ENCODE measurements around the gene FBXL2. TPM values are rescaled to one million over a fixed set of nuclear protein-coding genes. Genes with fewer than 3 reads are reported as not detected.

The FBXL2 gene
- total RNA-seq, 1 experiment from 2014 or later: 15.8 TPM

DNA sequence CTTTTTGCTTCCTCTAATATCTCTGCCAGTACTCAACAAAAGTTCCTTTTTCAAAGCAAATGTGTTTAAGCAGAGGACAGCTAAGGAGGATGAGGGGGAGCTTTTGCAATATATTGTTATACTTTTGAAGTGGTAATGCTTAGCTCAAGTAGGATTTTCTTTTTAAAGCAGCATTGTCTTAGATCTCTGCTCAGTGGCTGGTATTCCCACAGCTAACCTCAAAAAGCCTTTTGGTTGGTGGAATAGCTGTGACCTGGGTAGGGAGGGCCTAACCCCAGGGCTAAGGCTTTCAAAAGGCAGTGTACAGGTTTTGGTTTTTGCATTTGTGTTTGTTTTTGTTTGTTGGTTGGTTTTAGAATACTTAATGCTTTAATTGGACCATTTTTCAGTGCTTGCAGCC lies 86.8 kb downstream of the FBXL2 start:
- Histone ChIP-seq H3K4me3 (no peak overlapping the region), H3K27ac (no peak overlapping the region), H3K9me3 (ENCODE audit: insufficient read depth, low read depth) (no peaks in the 10 kb centered on the region), H3K4me1 (replicated peaks; ENCODE audit: insufficient read depth) (peaks cover 20% of the 10 kb centered on the region), H4K20me1 (ENCODE audit: insufficient read depth) (no peaks in the 10 kb centered on the region), H3K79me2 (ENCODE audit: low read depth) (no peaks in the 10 kb centered on the region), H3K27me3 (ENCODE audit: insufficient read depth, low read depth) (no peaks in the 10 kb centered on the region), H3F3A (ENCODE audit: insufficient read depth, low read depth) (peaks cover 11% of the 10 kb centered on the region; the same call in 1 of the 2 replicates), H3K4me2 (no peak overlapping the region), H3K36me3 (ENCODE audit: low read depth) (no peaks in the 10 kb centered on the region), H3K9me2 (ENCODE audit: insufficient read depth) (no peaks in the 10 kb centered on the region), H2AFZ (no peak overlapping the region)
- CTCF ChIA-PET: interaction anchor here (1.2 kb wide), 1 partner anchor 9 kb away, joined by 3 read pairs; no protein-coding TSS in a partner anchor
- no peak for DNase-seq
- intact Hi-C loops (cut with micrococcal nuclease; ENCODE audit: unreplicated experiment): no loop called here
- TF ChIP-seq, protein P1, sequence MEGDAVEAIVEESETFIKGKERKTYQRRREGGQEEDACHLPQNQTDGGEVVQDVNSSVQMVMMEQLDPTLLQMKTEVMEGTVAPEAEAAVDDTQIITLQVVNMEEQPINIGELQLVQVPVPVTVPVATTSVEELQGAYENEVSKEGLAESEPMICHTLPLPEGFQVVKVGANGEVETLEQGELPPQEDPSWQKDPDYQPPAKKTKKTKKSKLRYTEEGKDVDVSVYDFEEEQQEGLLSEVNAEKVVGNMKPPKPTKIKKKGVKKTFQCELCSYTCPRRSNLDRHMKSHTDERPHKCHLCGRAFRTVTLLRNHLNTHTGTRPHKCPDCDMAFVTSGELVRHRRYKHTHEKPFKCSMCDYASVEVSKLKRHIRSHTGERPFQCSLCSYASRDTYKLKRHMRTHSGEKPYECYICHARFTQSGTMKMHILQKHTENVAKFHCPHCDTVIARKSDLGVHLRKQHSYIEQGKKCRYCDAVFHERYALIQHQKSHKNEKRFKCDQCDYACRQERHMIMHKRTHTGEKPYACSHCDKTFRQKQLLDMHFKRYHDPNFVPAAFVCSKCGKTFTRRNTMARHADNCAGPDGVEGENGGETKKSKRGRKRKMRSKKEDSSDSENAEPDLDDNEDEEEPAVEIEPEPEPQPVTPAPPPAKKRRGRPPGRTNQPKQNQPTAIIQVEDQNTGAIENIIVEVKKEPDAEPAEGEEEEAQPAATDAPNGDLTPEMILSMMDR (conservative IDR thresholded peaks at IDR 0.05): no peak
- no peak for TF ChIP-seq EZH2 (IDR thresholded peaks at IDR 0.05; ENCODE audit: low read depth)
- BruUV-seq (replicated peaks): no TSS peak
- POLR2A ChIA-PET (ENCODE audit: unreplicated experiment): no interaction called here

DNA sequence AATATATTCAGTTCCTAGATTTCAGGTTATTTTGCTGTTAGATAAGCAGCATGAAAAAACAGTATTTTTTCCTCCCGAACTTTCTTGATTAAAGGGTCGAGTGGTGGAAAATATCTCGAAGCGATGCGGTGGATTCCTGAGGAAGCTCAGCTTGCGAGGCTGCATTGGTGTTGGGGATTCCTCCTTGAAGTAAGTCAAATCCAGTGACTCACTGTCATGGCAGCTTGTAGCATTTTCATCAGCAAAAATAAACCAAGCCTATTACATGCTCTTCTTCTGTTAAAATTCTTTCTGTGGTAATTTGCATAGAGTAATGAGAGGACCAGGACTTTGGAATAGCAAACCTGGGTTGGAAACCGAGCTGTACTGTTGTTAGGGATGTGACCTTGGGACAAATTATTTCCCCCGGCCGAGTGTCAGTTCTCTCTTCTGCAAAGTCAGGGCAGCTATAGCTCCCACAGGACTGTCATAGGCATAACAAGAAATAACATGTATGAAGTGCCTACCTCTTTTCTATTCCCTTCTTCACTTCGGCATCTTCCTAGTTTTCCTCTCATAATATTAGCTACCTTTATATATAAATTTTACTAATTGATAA lies 87.4 kb downstream of the FBXL2 start:
- H3K4me3 ChIP-seq: no peak overlapping the region
- no peaks in the 10 kb centered on the region for H3K79me2 ChIP-seq (ENCODE audit: low read depth)
- no TSS peak for BruUV-seq (replicated peaks)
- H3F3A ChIP-seq (ENCODE audit: insufficient read depth, low read depth): peaks cover 7% of the 10 kb centered on the region; the same call in 1 of the 2 replicates
- no peak for DNase-seq
- no peak overlapping the region for H3K27ac ChIP-seq
- peaks cover 15% of the 10 kb centered on the region for H3K4me1 ChIP-seq (replicated peaks; ENCODE audit: insufficient read depth)
- H2AFZ ChIP-seq: no peak overlapping the region
- no peak overlapping the region for H3K4me2 ChIP-seq
- H3K36me3 ChIP-seq (ENCODE audit: low read depth): no peaks in the 10 kb centered on the region
- no peaks in the 10 kb centered on the region for H3K9me2 ChIP-seq (ENCODE audit: insufficient read depth)
- no peaks in the 10 kb centered on the region for H3K27me3 ChIP-seq (ENCODE audit: insufficient read depth, low read depth)
- TF ChIP-seq EZH2 (IDR thresholded peaks at IDR 0.05; ENCODE audit: low read depth): no peak
- TF ChIP-seq, protein P1 (conservative IDR thresholded peaks at IDR 0.05): no peak
- H4K20me1 ChIP-seq (ENCODE audit: insufficient read depth): no peaks in the 10 kb centered on the region
- POLR2A ChIA-PET (ENCODE audit: unreplicated experiment): no interaction called here
- CTCF ChIA-PET: interaction anchor here (1.2 kb wide), 1 partner anchor 8 kb away, joined by 3 read pairs; no protein-coding TSS in a partner anchor
- H3K9me3 ChIP-seq (ENCODE audit: insufficient read depth, low read depth): no peaks in the 10 kb centered on the region
- intact Hi-C loops (cut with micrococcal nuclease; ENCODE audit: unreplicated experiment): no loop called here

DNA sequence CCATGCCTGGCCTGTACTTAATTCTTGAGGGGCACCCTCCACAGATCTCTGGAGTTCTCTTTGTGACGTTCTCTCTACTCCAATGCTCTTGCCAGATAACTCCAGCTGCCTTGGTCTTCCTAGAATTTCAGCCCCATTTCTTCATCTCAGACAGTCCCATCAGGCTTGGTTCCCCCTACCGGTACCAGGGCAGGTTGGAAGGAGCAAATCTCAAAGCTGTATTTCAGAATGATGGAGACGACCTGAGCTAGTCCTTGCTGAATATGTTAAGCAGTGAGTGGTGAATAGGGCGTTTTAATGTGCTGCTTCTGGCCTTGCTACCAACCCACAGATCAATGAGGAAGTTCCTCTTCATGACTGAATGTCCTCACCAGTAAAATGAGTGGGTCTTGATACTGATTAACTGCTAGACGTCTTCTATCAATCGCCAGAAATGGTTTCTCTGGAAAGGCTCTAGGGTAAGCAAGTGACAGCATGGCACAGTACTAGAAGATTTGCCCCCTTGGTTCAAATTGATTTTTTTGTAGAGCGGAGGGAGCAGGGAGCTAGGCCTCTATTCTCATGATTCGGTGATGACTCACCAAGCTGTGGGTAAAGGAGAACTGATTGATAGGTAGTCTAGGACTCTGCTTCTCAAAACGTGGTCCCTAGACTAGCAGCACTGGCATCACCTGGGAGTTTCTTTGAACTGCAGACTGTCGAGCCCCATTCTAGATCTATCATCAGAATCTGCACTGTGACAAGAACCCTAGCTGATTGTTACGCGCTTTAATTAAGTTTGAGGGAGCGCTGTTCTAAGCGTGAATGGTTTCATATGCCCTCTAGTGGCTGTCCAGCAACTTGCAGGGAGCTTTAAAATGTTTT lies 95.2 kb downstream of the FBXL2 start:
- H3K4me3 ChIP-seq: no peak overlapping the region
- H3K79me2 ChIP-seq (ENCODE audit: low read depth): no peaks in the 10 kb centered on the region
- H3K27ac ChIP-seq: no peak overlapping the region
- peak in 1 of 2 experiments; percentile 34 for DNase-seq
- intact Hi-C loops (cut with micrococcal nuclease; ENCODE audit: unreplicated experiment): loop anchor here (1.0 to 10.0 kb wide), 5 partner anchors 95 to 425 kb away; partner anchors contain the start of gene FBXL2
- BruUV-seq (replicated peaks): no TSS peak
- no peaks in the 10 kb centered on the region for H3K36me3 ChIP-seq (ENCODE audit: low read depth)
- H3K4me2 ChIP-seq: no peak overlapping the region
- no peaks in the 10 kb centered on the region for H3K9me3 ChIP-seq (ENCODE audit: insufficient read depth, low read depth)
- H3K9me2 ChIP-seq (ENCODE audit: insufficient read depth): no peaks in the 10 kb centered on the region
- TF ChIP-seq, protein P1 (conservative IDR thresholded peaks at IDR 0.05): peak; percentile 83
- TF ChIP-seq EZH2 (IDR thresholded peaks at IDR 0.05; ENCODE audit: low read depth): no peak
- POLR2A ChIA-PET (ENCODE audit: unreplicated experiment): no interaction called here
- no peak overlapping the region for H2AFZ ChIP-seq
- H3K27me3 ChIP-seq (ENCODE audit: insufficient read depth, low read depth): no peaks in the 10 kb centered on the region
- CTCF ChIA-PET: interaction anchor here (0.6 to 2.0 kb wide), 11 partner anchors 8 to 256 kb away, joined by 3 to 50 read pairs (median 5); partner anchors contain the start of gene UBP1
- H3K4me1 ChIP-seq (replicated peaks; ENCODE audit: insufficient read depth): no peaks in the 10 kb centered on the region
- no peaks in the 10 kb centered on the region for H4K20me1 ChIP-seq (ENCODE audit: insufficient read depth)
- no peaks in the 10 kb centered on the region for H3F3A ChIP-seq (ENCODE audit: insufficient read depth, low read depth)

Data from PC-9 (cell line).